SK-N-DZ (cell line): ENCODE results near the gene COX7A1.

Source experiments
- DNase-seq: peaks from one replicate; pipeline ENCODE4 v3.0.0-alpha.2; 2015; ENCODE audit warnings: low spot score

Gene COX7A1

GRCh38 chr19:36113425-36113824 lies 38.8 kb downstream of the COX7A1 start:
- no peak for DNase-seq

- DNase-seq = no peak
Measured at GRCh38 chr19:36112678-36113077, 39.6 kb downstream of the COX7A1 start.

GRCh38 chr19:36111200-36111539 lies 41.1 kb downstream of the COX7A1 start:
- DNase-seq = no peak

GRCh38 chr19:36110487-36111199 lies 41.6 kb downstream of the COX7A1 start, which contains the start of gene OVOL3:
Gene OVOL3, plus strand, starts transcription at chr19:36111143. Its CDS starts 60 bp downstream, at chr19:36111203.
- no peak for DNase-seq

- no peak for DNase-seq
Measured at GRCh38 chr19:36108684-36109083, 43.6 kb downstream of the COX7A1 start.

- no peak for DNase-seq
Measured at GRCh38 chr19:36106991-36107390, 45.3 kb downstream of the COX7A1 start.

GRCh38 chr19:36106441-36106840 lies 45.8 kb downstream of the COX7A1 start:
- DNase-seq = no peak

GRCh38 chr19:36103842-36104552 lies 48.2 kb downstream of the COX7A1 start:
- DNase-seq = no peak

- no peak for DNase-seq
Measured at GRCh38 chr19:36103040-36103626, 49.1 kb downstream of the COX7A1 start.

GRCh38 chr19:36101550-36102327 lies 50.5 kb downstream of the COX7A1 start:
- no peak for DNase-seq
